Mesenchymal stem cell (in vitro differentiated cells and primary cell): ENCODE data around the gene NAA80.
"Not testable (repeated sequence)": the region's sequence is repeated elsewhere in the genome, so short reads cannot be mapped to it uniquely, and the experiment has no call there.

ENCODE experiments used
- DNase-seq: peaks from one replicate; pipeline ENCODE4 v3.0.0-alpha.2; 2013
- H2AFZ ChIP-seq: one replicate; pipeline ENCODE4 v1.6.1; 2013; ENCODE audit warnings: low read depth, mild to moderate bottlenecking, control low read depth, inconsistent platforms, low read length, moderate library complexity
- H2AK5ac ChIP-seq: 2 replicates; pipeline ENCODE4 v1.6.1; 2013; ENCODE audit warnings: low read length, moderate library complexity, mild to moderate bottlenecking, inconsistent platforms; ENCODE audit not compliant: severe bottlenecking
- H2BK120ac ChIP-seq: one replicate; pipeline ENCODE4 v1.6.1; 2013; ENCODE audit warnings: low read depth, mild to moderate bottlenecking, inconsistent platforms, low read length, moderate library complexity
- H2BK12ac ChIP-seq, 2 experiments: one replicate each; pipeline ENCODE4 v1.6.1; 2013; ENCODE audit warnings: inconsistent platforms in 2 of 2, low read length in 2 of 2, mild to moderate bottlenecking in 2 of 2, moderate library complexity in 2 of 2, control low read depth in 1 of 2
- H2BK15ac ChIP-seq: one replicate; pipeline ENCODE4 v1.6.1; 2013; ENCODE audit warnings: mild to moderate bottlenecking, low read depth, inconsistent platforms; ENCODE audit not compliant: poor library complexity, severe bottlenecking
- H2BK5ac ChIP-seq: 2 replicates; pipeline ENCODE4 v1.6.1; 2013; ENCODE audit warnings: low read depth, mild to moderate bottlenecking, low read length, control low read depth, inconsistent platforms; ENCODE audit not compliant: poor library complexity, severe bottlenecking
- H3K14ac ChIP-seq, 2 experiments: one replicate each; pipeline ENCODE4 v1.6.1; 2013; ENCODE audit warnings: inconsistent platforms in 2 of 2, low read length in 2 of 2, control low read depth in 1 of 2, mild to moderate bottlenecking in 1 of 2, moderate library complexity in 1 of 2
- H3K18ac ChIP-seq, 2 experiments: one replicate each; pipeline ENCODE4 v1.6.1; 2013; ENCODE audit warnings: inconsistent platforms in 2 of 2, low read length in 2 of 2, control low read depth in 1 of 2, low read depth in 1 of 2, mild to moderate bottlenecking in 1 of 2
- H3K23ac ChIP-seq, 2 experiments: one replicate each; pipeline ENCODE4 v1.6.1; 2013; ENCODE audit warnings: inconsistent platforms in 2 of 2, low read length in 2 of 2, mild to moderate bottlenecking in 2 of 2, moderate library complexity in 2 of 2, control low read depth in 1 of 2
- H3K27ac ChIP-seq: 2 replicates; pipeline ENCODE4 v1.5.1; 2013; ENCODE audit warnings: mild to moderate bottlenecking, moderate library complexity, low read length, control low read depth, inconsistent platforms; ENCODE audit not compliant: poor library complexity, severe bottlenecking
- H3K27me3 ChIP-seq, 2 experiments: 2 replicates each; pipeline versions ENCODE4 v1.6.1 to v1.7.0; 2013; ENCODE audit warnings: low read length in 2 of 2, mild to moderate bottlenecking in 2 of 2, moderate library complexity in 2 of 2, control low read depth in 1 of 2, inconsistent platforms in 1 of 2; ENCODE audit not compliant: control insufficient read depth in 1 of 2, insufficient read depth in 1 of 2
- H3K36me3 ChIP-seq, 2 experiments: 2 replicates each; pipeline versions ENCODE4 v1.6.1 to v1.7.0; 2013; ENCODE audit warnings: low read length in 2 of 2, control low read depth in 1 of 2, inconsistent platforms in 1 of 2, low read depth in 1 of 2, mild to moderate bottlenecking in 1 of 2; ENCODE audit not compliant: insufficient read depth in 2 of 2, control insufficient read depth in 1 of 2
- H3K4ac ChIP-seq, 2 experiments: one replicate each; pipeline ENCODE4 v1.6.1; 2013; ENCODE audit warnings: inconsistent platforms in 2 of 2, low read length in 2 of 2, mild to moderate bottlenecking in 2 of 2, moderate library complexity in 2 of 2, control low read depth in 1 of 2, low read depth in 1 of 2
- H3K4me1 ChIP-seq: 2 replicates; pipeline ENCODE4 v1.6.1; 2013; ENCODE audit warnings: low read depth, low read length, control low read depth; ENCODE audit not compliant: control insufficient read depth, insufficient read depth
- H3K4me2 ChIP-seq: 2 replicates; pipeline ENCODE4 v1.6.1; 2013; ENCODE audit warnings: low read length, mild to moderate bottlenecking, inconsistent platforms; ENCODE audit not compliant: poor library complexity, severe bottlenecking
- H3K4me3 ChIP-seq, 2 experiments: 2 replicates each; pipeline versions ENCODE4 v1.5.1 to v1.7.0; 2013; ENCODE audit warnings: low read length in 2 of 2, mild to moderate bottlenecking in 2 of 2, control low read depth in 1 of 2, low read depth in 1 of 2; ENCODE audit not compliant: insufficient read depth in 1 of 2
- H3K79me1 ChIP-seq: replicated peaks from 2 replicates; pipeline ENCODE4 v1.6.1; 2013; ENCODE audit warnings: mild to moderate bottlenecking, control low read depth, low read length, inconsistent platforms; ENCODE audit not compliant: poor library complexity, severe bottlenecking
- H3K9ac ChIP-seq: 2 replicates; pipeline ENCODE4 v1.7.0; 2013; ENCODE audit warnings: mild to moderate bottlenecking, low read length, moderate library complexity
- H3K9me3 ChIP-seq: 2 replicates; pipeline ENCODE4 v1.7.0; 2013; ENCODE audit warnings: mild to moderate bottlenecking, low read length; ENCODE audit not compliant: control insufficient read depth
- H4K8ac ChIP-seq: one replicate; pipeline ENCODE4 v1.6.1; 2013; ENCODE audit warnings: inconsistent platforms, mild to moderate bottlenecking, low read length, moderate library complexity
- H4K91ac ChIP-seq: one replicate; pipeline ENCODE4 v1.6.1; 2013; ENCODE audit warnings: mild to moderate bottlenecking, low read length, inconsistent platforms
- WGBS: methylation state at CpG from one replicate; pipeline ENCODE4 v1.1.7; 2013; ENCODE audit warnings: mixed read lengths; 5-methylcytosine and 5-hydroxymethylcytosine counted together

The NAA80 gene

GRCh38 chr3:50288387-50289007 is 10.7 kb downstream of the NAA80 start:
- DNase-seq: no peak
- H3K4me3 ChIP-seq: no peak overlapping the region
- no peak overlapping the region for H2BK5ac ChIP-seq
- no peak overlapping the region for H3K9ac ChIP-seq
- peaks cover 25% of the 10 kb centered on the region for H3K79me1 ChIP-seq
- H3K9me3 ChIP-seq: no peaks in the 10 kb centered on the region
- H2BK120ac ChIP-seq: no peak overlapping the region
- no peak overlapping the region for H2BK12ac ChIP-seq
- H3K18ac ChIP-seq: no peak overlapping the region
- H3K14ac ChIP-seq: no peak overlapping the region
- no peaks in the 10 kb centered on the region for H3K27me3 ChIP-seq
- no peak overlapping the region for H3K27ac ChIP-seq
- H2AK5ac ChIP-seq: no peak overlapping the region
- H3K36me3 ChIP-seq: peaks cover 45 to 48% of the 10 kb centered on the region in 2 experiments
- H3K4me1 ChIP-seq: peaks cover 17% of the 10 kb centered on the region
- no peak overlapping the region for H2BK15ac ChIP-seq
- H3K4ac ChIP-seq: no peak overlapping the region
- WGBS: 99% methylated on average over 23 of the region's 23 CpGs
- H3K23ac ChIP-seq: no peak overlapping the region
- no peak overlapping the region for H2AFZ ChIP-seq
- no peak overlapping the region for H4K8ac ChIP-seq
- H3K4me2 ChIP-seq: no peak overlapping the region
- no peak overlapping the region for H4K91ac ChIP-seq

- H3K4me3 ChIP-seq: no peak overlapping the region
- no peak overlapping the region for H3K23ac ChIP-seq
- no peaks in the 10 kb centered on the region for H3K9me3 ChIP-seq
- no peak overlapping the region for H2AK5ac ChIP-seq
- no peak overlapping the region for H3K4ac ChIP-seq
- no peak overlapping the region for H3K4me2 ChIP-seq
- 100% methylated on average over 1 of the region's 1 CpG for WGBS
- peaks cover 12% of the 10 kb centered on the region for H3K4me1 ChIP-seq
- no peak overlapping the region for H3K9ac ChIP-seq
- H3K79me1 ChIP-seq: peaks cover 25% of the 10 kb centered on the region
- no peak overlapping the region for H2BK15ac ChIP-seq
- no peak overlapping the region for H2AFZ ChIP-seq
- no peak overlapping the region for H2BK5ac ChIP-seq
- no peak overlapping the region for H3K18ac ChIP-seq
- H4K91ac ChIP-seq: no peak overlapping the region
- H3K14ac ChIP-seq: no peak overlapping the region
- H3K36me3 ChIP-seq: peaks cover 45 to 48% of the 10 kb centered on the region in 2 experiments
- H2BK120ac ChIP-seq: no peak overlapping the region
- H4K8ac ChIP-seq: no peak overlapping the region
- no peak for DNase-seq
- no peaks in the 10 kb centered on the region for H3K27me3 ChIP-seq
- H2BK12ac ChIP-seq: no peak overlapping the region
- no peak overlapping the region for H3K27ac ChIP-seq
Observed at GRCh38 chr3:50287262-50287661, 11.9 kb downstream of the NAA80 start.

DNA sequence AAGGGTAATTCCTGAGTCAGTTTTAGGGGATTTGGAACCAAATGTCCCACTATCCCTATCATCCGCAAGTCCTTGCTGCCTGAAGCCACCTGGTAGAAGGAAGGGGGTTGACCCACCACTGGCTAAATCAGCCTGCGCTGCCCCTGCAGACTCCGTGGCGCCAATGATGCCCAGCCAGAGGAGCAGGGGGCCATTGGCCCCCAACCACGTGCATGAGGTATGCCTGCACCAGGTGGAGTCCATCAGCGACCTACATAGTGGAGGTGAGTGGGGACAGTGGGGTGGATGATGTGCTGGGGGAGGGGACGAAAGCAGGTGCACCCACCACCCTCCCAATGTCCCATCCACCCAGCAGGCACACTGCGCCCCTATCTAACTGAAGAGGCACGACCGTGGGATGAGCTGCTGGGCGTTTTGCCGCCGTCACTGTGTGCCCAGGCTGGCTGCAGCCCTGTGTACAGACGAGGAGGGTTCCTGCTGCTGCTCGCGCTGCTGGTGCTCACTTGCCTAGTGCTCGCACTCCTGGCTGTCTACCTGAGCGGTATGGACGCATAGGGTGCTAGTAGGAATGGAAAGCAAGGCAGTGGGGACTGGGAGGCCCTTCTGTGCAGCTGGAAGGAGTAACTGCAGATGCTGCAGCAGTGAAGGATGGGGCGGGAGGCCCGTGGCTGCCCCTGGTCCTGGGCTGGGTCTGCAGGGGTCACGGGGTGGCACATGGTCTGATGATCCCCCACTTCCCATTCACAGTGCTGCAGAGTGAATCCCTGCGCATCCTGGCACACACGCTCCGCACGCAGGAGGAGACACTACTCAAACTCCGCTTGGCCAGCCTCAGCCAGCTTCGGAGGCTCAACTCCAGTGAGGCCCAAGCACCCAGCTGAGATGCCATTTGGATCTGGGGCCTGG is 12.6 kb downstream of the NAA80 start:
- Histone ChIP-seq H2AFZ (no peak overlapping the region), H2BK12ac (no peak overlapping the region), H3K14ac (no peak overlapping the region), H3K27ac (no peak overlapping the region), H2BK15ac (no peak overlapping the region), H3K9me3 (no peaks in the 10 kb centered on the region), H3K4ac (no peak overlapping the region), H2AK5ac (no peak overlapping the region), H3K79me1 (peaks cover 22% of the 10 kb centered on the region), H3K4me3 (no peak overlapping the region), H3K9ac (no peak overlapping the region), H3K27me3 (no peaks in the 10 kb centered on the region), H2BK120ac (no peak overlapping the region), H3K23ac (no peak overlapping the region), H4K8ac (no peak overlapping the region), H3K18ac (no peak overlapping the region), H3K4me2 (no peak overlapping the region), H4K91ac (no peak overlapping the region), H2BK5ac (no peak overlapping the region), H3K4me1 (peaks cover 11% of the 10 kb centered on the region), H3K36me3 (peaks cover 45 to 48% of the 10 kb centered on the region in 2 experiments)
- 97% methylated on average over 25 of the region's 28 CpGs for WGBS
- no peak for DNase-seq

GRCh38 chr3:50284121-50284520 is 15.1 kb downstream of the NAA80 start:
- not testable (repeated sequence) for H2BK120ac ChIP-seq, H3K27ac ChIP-seq

More at GRCh38 chr3:50284121-50284520, 15.1 kb downstream of the NAA80 start:
- H3K4me1 ChIP-seq, H3K23ac ChIP-seq, H3K79me1 ChIP-seq, H3K9me3 ChIP-seq, H2BK15ac ChIP-seq, H3K4ac ChIP-seq, H3K18ac ChIP-seq, H3K14ac ChIP-seq, H2BK5ac ChIP-seq, H3K9ac ChIP-seq, DNase-seq, H2BK12ac ChIP-seq, H4K91ac ChIP-seq, H3K4me2 ChIP-seq, H3K27me3 ChIP-seq, H4K8ac ChIP-seq, H2AFZ ChIP-seq, H2AK5ac ChIP-seq, H3K4me3 ChIP-seq: not testable (repeated sequence)
- 94% methylated on average over 4 of the region's 6 CpGs for WGBS
- H3K36me3 ChIP-seq: peaks cover 30 to 33% of the 10 kb centered on the region in 2 experiments
